GM12878 (cell line): ENCODE data around the gene CHRND. TPM values are rescaled to one million over a fixed set of nuclear protein-coding genes. Genes with fewer than 3 reads are reported as not detected.

Experiments
- ATAC-seq: fragments of 200-7000 bp; cut with Tn5 transposase; 3 replicates; pipeline ENCODE4 v1.9.1; 2020; ENCODE audit warnings: mild to moderate bottlenecking, moderate library complexity
- BruUV-seq: library from RNA; stranded (reverse); fragments of 400-500 nt; replicated peaks from 2 replicates; lab custom pipeline; 2021; lab: Mats Ljungman, UMichigan
- CTCF ChIA-PET: fragments of 300-600 bp; sonication (Branson Sonifier 250); formaldehyde crosslinking; extraction: SDS; loops from one replicate; lab custom pipeline; 2021; ENCODE audit warnings: inconsistent platforms; lab: Yijun Ruan, JAX
- POLR2A ChIA-PET: fragments of 350-600 bp; formaldehyde crosslinking; extraction: SDS; loops from one replicate; lab custom pipeline; 2021; ENCODE audit warnings: inconsistent platforms; lab: Charles Lee
- RAD21 ChIA-PET: fragments of 300-600 bp; sonication (Branson Sonifier 250); formaldehyde crosslinking; loops from one replicate; lab custom pipeline; 2023; ENCODE audit warnings: antibody characterized with exemption; ENCODE audit not compliant: unreplicated experiment; lab: Charles Lee
- SMC1A ChIA-PET: fragments of 300-600 bp; sonication (Branson Sonifier 250); formaldehyde crosslinking; loops from one replicate; lab custom pipeline; 2023; ENCODE audit not compliant: unreplicated experiment, uncharacterized antibody; lab: Charles Lee
- DNase-seq: peaks from one replicate; pipeline ENCODE4 v3.0.0-alpha.2; 2011; ENCODE audit warnings: low read depth, low spot score
- FAIRE-seq: peaks from 3 replicates; lab custom pipeline; 2011; peaks lifted over from hg19 to GRCh38; lab: Jason Lieb, UNC
- H2AFZ ChIP-seq: 2 replicates; pipeline ENCODE4 v1.6.0; 2011; ENCODE audit warnings: low read depth, low read length, control low read depth; ENCODE audit not compliant: control insufficient read depth
- H3K27ac ChIP-seq: 2 replicates; pipeline ENCODE4 v1.5.1; 2011; ENCODE audit warnings: control low read depth; ENCODE audit not compliant: control insufficient read depth, insufficient read depth
- H3K27me3 ChIP-seq, 2 experiments: replicated peaks in 1 of 2; 2 replicates each; pipeline versions ENCODE4 v1.6.0 to v1.6.1; 2011; ENCODE audit warnings: low read length in 1 of 2; ENCODE audit not compliant: control insufficient read depth in 2 of 2, insufficient read depth in 2 of 2
- H3K36me3 ChIP-seq, 2 experiments: 2 replicates each; pipeline ENCODE4 v1.5.1; 2011; ENCODE audit warnings: low read length in 1 of 2; ENCODE audit not compliant: control insufficient read depth in 2 of 2, insufficient read depth in 2 of 2
- H3K4me1 ChIP-seq: 2 replicates; pipeline ENCODE4 v1.6.1; 2011; ENCODE audit warnings: mild to moderate bottlenecking, low read length, moderate library complexity, mixed read lengths; ENCODE audit not compliant: control insufficient read depth, insufficient read depth
- H3K4me2 ChIP-seq: 2 replicates; pipeline ENCODE4 v1.6.0; 2011; ENCODE audit warnings: control low read depth; ENCODE audit not compliant: control insufficient read depth, insufficient read depth
- H3K4me3 ChIP-seq: fragments of 200-600 bp; sonication (generic); 2 replicates; pipeline ENCODE4 v1.5.1; 2016
- H3K79me2 ChIP-seq: 2 replicates; pipeline ENCODE4 v1.6.0; 2011; ENCODE audit warnings: low read length; ENCODE audit not compliant: control insufficient read depth, insufficient read depth
- H3K9ac ChIP-seq: 2 replicates; pipeline ENCODE4 v1.8.0; 2011; ENCODE audit warnings: low read length, control low read depth, mixed read lengths; ENCODE audit not compliant: control insufficient read depth, insufficient read depth
- H3K9me3 ChIP-seq: replicated peaks from 3 replicates; pipeline ENCODE4 v1.5.1; 2011; ENCODE audit warnings: mild to moderate bottlenecking, low read length; ENCODE audit not compliant: control insufficient read depth, insufficient read depth
- H4K20me1 ChIP-seq: 2 replicates; pipeline ENCODE4 v1.6.0; 2011; ENCODE audit not compliant: control insufficient read depth, insufficient read depth
- CEBPB ChIP-seq, 2 experiments: fragments of 150-350 bp in 1 of 2; IDR thresholded peaks; 2 replicates each; pipeline ENCODE4 v1.6.1; 2012 to 2014; ENCODE audit warnings: low read depth in 2 of 2, low read length in 2 of 2, borderline replicate concordance in 1 of 2, inconsistent platforms in 1 of 2
- FOS ChIP-seq: IDR thresholded peaks from 3 replicates; pipeline ENCODE4 v1.6.1; 2011; ENCODE audit warnings: borderline replicate concordance; ENCODE audit not compliant: insufficient read length; ENCODE audit errors: extremely low read depth
- IRF4 ChIP-seq: IDR thresholded peaks from 2 replicates; pipeline ENCODE4 v1.6.1; 2011; ENCODE audit warnings: low read depth, low read length
- MEF2A ChIP-seq: IDR thresholded peaks from 2 replicates; pipeline ENCODE4 v1.6.1; 2011; ENCODE audit warnings: low read depth, mild to moderate bottlenecking, low read length, moderate library complexity; ENCODE audit not compliant: insufficient read depth
- RELA ChIP-seq: fragments of 450-650 bp; IDR thresholded peaks from 2 replicates; pipeline ENCODE4 v1.8.0; 2014; ENCODE audit warnings: borderline replicate concordance; ENCODE audit not compliant: partially characterized antibody
- STAT3 ChIP-seq: IDR thresholded peaks from 2 replicates; pipeline ENCODE4 v1.6.1; 2011; ENCODE audit warnings: low read depth, low read length, improper control_type of control experiment
- TARDBP ChIP-seq: IDR thresholded peaks from 2 replicates; pipeline ENCODE4 v1.6.1; 2016; ENCODE audit warnings: borderline replicate concordance
- in situ Hi-C: fragments of 300-500 bp; cut with MboI; formaldehyde crosslinking; loops from 9 replicates; pipeline ENCODE4 v1.14.3; 2018; ENCODE audit warnings: mixed read lengths
- intact Hi-C: fragments of 100-400 bp; cut with micrococcal nuclease; formaldehyde crosslinking; loops from one replicate; pipeline ENCODE4 v1.14.2; 2022; ENCODE audit not compliant: unreplicated experiment
- polyA plus RNA-seq, 11 experiments: library from polyadenylated mRNA; depleted of rRNA in 4 of 11; unstranded in 6 of 11; stranded (reverse) in 5 of 11; fragments of >200 nt; fragmentation: Nextera tagmentation in 4 of 11; fragmentation: Illumina TruSeq in 1 of 11; extraction: Ambion mirVana in 4 of 11; extraction: Trizol in 1 of 11; gene quantifications; 1 replicate in 1 of 11; 2 replicates in 10 of 11; pipeline versions ENCODE4 v1.2.1 to v1.2.3, GENCODE V29; 2011 to 2016; ENCODE audit warnings: inconsistent platforms in 2 of 11, missing spikeins in 2 of 11, low read depth in 1 of 11
- total RNA-seq, 4 experiments: library from RNA; depleted of rRNA in 3 of 4; stranded (reverse); fragments of >200 nt in 3 of 4; fragmentation: Illumina TruSeq in 1 of 4; extraction: Trizol in 1 of 4; gene quantifications; 2 replicates each; pipeline versions ENCODE4 v1.2.1 to v1.2.3, GENCODE V29; 2013 to 2021
- TF ChIP-seq, protein P1 (sequence below): fragments of 450-650 bp; IDR thresholded peaks from 2 replicates; pipeline ENCODE4 v1.6.1; 2017; ENCODE audit warnings: mild to moderate bottlenecking, moderate library complexity

CHRND gene
- total and polyA plus RNA-seq, 10 of the 15 experiments (the other 5 are each of a cell fraction or from before 2014, with no cell fraction given), result not detected

DNA sequence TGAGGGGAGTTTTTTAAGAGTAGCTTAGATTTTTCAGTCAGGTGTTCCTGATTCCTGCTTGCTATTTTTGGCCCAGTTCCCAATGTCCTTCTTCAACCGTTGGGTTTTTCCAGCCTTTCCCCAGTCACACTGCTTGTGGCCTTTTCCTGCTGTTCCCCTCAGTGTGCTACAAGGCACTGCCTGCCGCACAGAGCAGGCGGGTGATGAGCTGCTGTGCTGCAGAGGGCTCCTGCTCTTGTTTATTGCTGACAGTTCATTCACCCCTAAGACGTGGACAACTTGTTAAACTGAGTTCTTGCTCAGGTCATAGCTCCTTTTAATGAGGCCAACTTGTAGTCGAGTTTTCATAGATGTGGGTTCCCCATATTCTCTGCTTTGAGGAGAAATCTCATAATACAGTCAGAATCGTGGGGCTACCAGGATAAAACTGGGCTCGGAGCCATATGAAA lies 45.1 kb downstream of the CHRND start (continued):
- TF ChIP-seq, protein P1, sequence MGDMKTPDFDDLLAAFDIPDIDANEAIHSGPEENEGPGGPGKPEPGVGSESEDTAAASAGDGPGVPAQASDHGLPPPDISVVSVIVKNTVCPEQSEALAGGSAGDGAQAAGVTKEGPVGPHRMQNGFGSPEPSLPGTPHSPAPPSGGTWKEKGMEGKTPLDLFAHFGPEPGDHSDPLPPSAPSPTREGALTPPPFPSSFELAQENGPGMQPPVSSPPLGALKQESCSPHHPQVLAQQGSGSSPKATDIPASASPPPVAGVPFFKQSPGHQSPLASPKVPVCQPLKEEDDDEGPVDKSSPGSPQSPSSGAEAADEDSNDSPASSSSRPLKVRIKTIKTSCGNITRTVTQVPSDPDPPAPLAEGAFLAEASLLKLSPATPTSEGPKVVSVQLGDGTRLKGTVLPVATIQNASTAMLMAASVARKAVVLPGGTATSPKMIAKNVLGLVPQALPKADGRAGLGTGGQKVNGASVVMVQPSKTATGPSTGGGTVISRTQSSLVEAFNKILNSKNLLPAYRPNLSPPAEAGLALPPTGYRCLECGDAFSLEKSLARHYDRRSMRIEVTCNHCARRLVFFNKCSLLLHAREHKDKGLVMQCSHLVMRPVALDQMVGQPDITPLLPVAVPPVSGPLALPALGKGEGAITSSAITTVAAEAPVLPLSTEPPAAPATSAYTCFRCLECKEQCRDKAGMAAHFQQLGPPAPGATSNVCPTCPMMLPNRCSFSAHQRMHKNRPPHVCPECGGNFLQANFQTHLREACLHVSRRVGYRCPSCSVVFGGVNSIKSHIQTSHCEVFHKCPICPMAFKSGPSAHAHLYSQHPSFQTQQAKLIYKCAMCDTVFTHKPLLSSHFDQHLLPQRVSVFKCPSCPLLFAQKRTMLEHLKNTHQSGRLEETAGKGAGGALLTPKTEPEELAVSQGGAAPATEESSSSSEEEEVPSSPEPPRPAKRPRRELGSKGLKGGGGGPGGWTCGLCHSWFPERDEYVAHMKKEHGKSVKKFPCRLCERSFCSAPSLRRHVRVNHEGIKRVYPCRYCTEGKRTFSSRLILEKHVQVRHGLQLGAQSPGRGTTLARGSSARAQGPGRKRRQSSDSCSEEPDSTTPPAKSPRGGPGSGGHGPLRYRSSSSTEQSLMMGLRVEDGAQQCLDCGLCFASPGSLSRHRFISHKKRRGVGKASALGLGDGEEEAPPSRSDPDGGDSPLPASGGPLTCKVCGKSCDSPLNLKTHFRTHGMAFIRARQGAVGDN, result no peak
- TF ChIP-seq TARDBP (no peak), CEBPB (IDR thresholded peaks at IDR 0.05; ENCODE audit: borderline replicate concordance in 1 of 2, low read depth in 2 of 2, low read length in 2 of 2) (no peak)

DNA sequence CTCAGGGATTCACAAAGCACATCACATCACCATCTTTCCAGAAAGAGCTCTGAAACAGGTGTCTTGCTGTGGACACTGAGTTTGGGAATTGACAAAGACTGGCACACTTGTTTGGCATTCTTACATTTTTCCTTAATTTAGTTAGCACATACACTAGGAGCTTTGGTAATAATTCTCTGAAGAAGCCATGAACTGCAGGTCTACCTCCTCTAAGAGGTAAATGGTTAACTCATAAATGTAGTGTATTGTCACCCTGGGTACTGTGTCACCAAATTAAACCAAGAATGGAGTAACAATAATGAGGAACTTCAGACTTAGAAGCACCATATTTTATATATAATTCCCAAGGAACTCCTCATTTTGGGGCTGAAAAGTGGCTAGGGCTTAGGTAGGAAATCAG lies 47.1 kb downstream of the CHRND start:
- H3K4me3 ChIP-seq, result no peak overlapping the region
- SMC1A ChIA-PET, result no interaction called here
- POLR2A ChIA-PET, result no interaction called here
- H4K20me1 ChIP-seq, result no peaks in the 10 kb centered on the region
- RAD21 ChIA-PET, result no interaction called here
- no peaks in the 10 kb centered on the region for H3K79me2 ChIP-seq
- H3K9me3 ChIP-seq, result no peaks in the 10 kb centered on the region
- TF ChIP-seq RELA (no peak), MEF2A (no peak), FOS (no peak), STAT3 (no peak), IRF4 (no peak)
- DNase-seq (no peak), FAIRE-seq (no peak), ATAC-seq (no peak)
- H3K36me3 ChIP-seq, result peaks cover 7 to 37% of the 10 kb centered on the region in 2 experiments
- in situ Hi-C loops, result no loop called here
- no peak overlapping the region for H3K4me2 ChIP-seq
- CTCF ChIA-PET, result interaction anchor here (0.7 to 0.8 kb wide), 2 partner anchors 38 to 1355 kb away, joined by 3 read pairs; no protein-coding TSS in a partner anchor
- no peak overlapping the region for H3K27ac ChIP-seq
- no peak overlapping the region for H3K9ac ChIP-seq
- H2AFZ ChIP-seq, result no peak overlapping the region
- H3K4me1 ChIP-seq, result no peaks in the 10 kb centered on the region
- intact Hi-C loops, result no loop called here
- BruUV-seq, result no TSS peak
- no peaks in the 10 kb centered on the region for H3K27me3 ChIP-seq
